Memory B cell (primary cell): Measurements from ENCODE around the gene MYPOP.

ENCODE experiments used
- ATAC-seq: fragments of 150-1000 bp; cut with Tn5 transposase; 2 replicates; pipeline ENCODE4 v1.10.0; 2021; ENCODE audit warnings: low read depth, mild to moderate bottlenecking, moderate library complexity
- DNase-seq, 2 donors: peaks; one replicate each; pipeline ENCODE4 v3.0.0; 2022; ENCODE audit warnings: low spot score in 2 of 2
- H3K27ac Mint-ChIP-seq: one replicate; pipeline ENCODE4 v1.8.0; 2022; ENCODE audit warnings: mild to moderate bottlenecking, moderate library complexity, mixed read lengths
- H3K27me3 Mint-ChIP-seq: one replicate; pipeline ENCODE4 v1.8.0; 2022; ENCODE audit warnings: mixed read lengths
- H3K36me3 Mint-ChIP-seq: one replicate; pipeline ENCODE4 v1.8.0; 2022; ENCODE audit warnings: mild to moderate bottlenecking, mixed read lengths
- H3K4me1 Mint-ChIP-seq: one replicate; pipeline ENCODE4 v1.8.0; 2022; ENCODE audit warnings: mixed read lengths
- H3K4me3 Mint-ChIP-seq: one replicate; pipeline ENCODE4 v1.8.0; 2022; ENCODE audit warnings: mild to moderate bottlenecking, moderate library complexity, mixed read lengths
- H3K9me3 Mint-ChIP-seq: one replicate; pipeline ENCODE4 v1.8.0; 2022; ENCODE audit warnings: mixed read lengths

Gene MYPOP

GRCh38 chr19:45883881-45884681 lies 18.3 kb downstream of the MYPOP start:
- Mint-ChIP-seq H3K27ac (peak overlapping the region; percentile 66), H3K27me3 (peaks cover 10% of the 10 kb centered on the region), H3K4me3 (peak overlapping the region; percentile 78), H3K9me3 (no peaks in the 10 kb centered on the region), H3K36me3 (peaks cover 8% of the 10 kb centered on the region), H3K4me1 (peaks cover 9% of the 10 kb centered on the region)
- ATAC-seq (no peak), DNase-seq (no peak)

GRCh38 chr19:45883586-45883880 lies 18.9 kb downstream of the MYPOP start:
- H3K4me1 Mint-ChIP-seq = peaks cover 12% of the 10 kb centered on the region
- H3K4me3 Mint-ChIP-seq = peak overlapping the region; percentile 78
- H3K36me3 Mint-ChIP-seq = peaks cover 9% of the 10 kb centered on the region
- H3K9me3 Mint-ChIP-seq = no peaks in the 10 kb centered on the region
- ATAC-seq (no peak), DNase-seq (no peak)
- peaks cover 14% of the 10 kb centered on the region for H3K27me3 Mint-ChIP-seq
- peak overlapping the region; percentile 66 for H3K27ac Mint-ChIP-seq

GRCh38 chr19:45882652-45883585 lies 19.5 kb downstream of the MYPOP start:
- H3K36me3 Mint-ChIP-seq = peaks cover 10% of the 10 kb centered on the region
- H3K27me3 Mint-ChIP-seq = peaks cover 18% of the 10 kb centered on the region
- peak overlapping the region; percentile 66 for H3K27ac Mint-ChIP-seq
- peak; percentile 28 for ATAC-seq
- H3K4me1 Mint-ChIP-seq = peaks cover 14% of the 10 kb centered on the region
- no peaks in the 10 kb centered on the region for H3K9me3 Mint-ChIP-seq
- DNase-seq = peak; percentile 84 to 90
- H3K4me3 Mint-ChIP-seq = peak overlapping the region; percentile 78

GRCh38 chr19:45881909-45882528 lies 20.4 kb downstream of the MYPOP start:
- no peak for ATAC-seq
- Mint-ChIP-seq H3K27ac (no peak overlapping the region), H3K9me3 (no peaks in the 10 kb centered on the region), H3K4me1 (peaks cover 14% of the 10 kb centered on the region), H3K27me3 (peaks cover 24% of the 10 kb centered on the region), H3K4me3 (peak overlapping the region; percentile 19), H3K36me3 (peaks cover 10% of the 10 kb centered on the region)
- no peak for DNase-seq

- Mint-ChIP-seq H3K36me3 (peaks cover 10% of the 10 kb centered on the region), H3K27me3 (peaks cover 25% of the 10 kb centered on the region), H3K27ac (no peak overlapping the region), H3K9me3 (no peaks in the 10 kb centered on the region), H3K4me1 (peaks cover 16% of the 10 kb centered on the region), H3K4me3 (no peak overlapping the region)
- ATAC-seq = no peak
- DNase-seq = no peak
These were observed 21.1 kb downstream of the MYPOP start for GRCh38 chr19:45881082-45881908.

- Mint-ChIP-seq H3K9me3 (no peaks in the 10 kb centered on the region), H3K27ac (no peak overlapping the region), H3K4me1 (peaks cover 15% of the 10 kb centered on the region)
These were observed 22.4 kb downstream of the MYPOP start for GRCh38 chr19:45879971-45880370.

GRCh38 chr19:45879055-45879454 lies 23.4 kb downstream of the MYPOP start:
- no peak for ATAC-seq
- Mint-ChIP-seq H3K4me1 (peaks cover 15% of the 10 kb centered on the region), H3K27ac (no peak overlapping the region), H3K27me3 (peaks cover 38% of the 10 kb centered on the region), H3K4me3 (no peak overlapping the region), H3K9me3 (no peaks in the 10 kb centered on the region), H3K36me3 (peaks cover 10% of the 10 kb centered on the region)
- no peak for DNase-seq

More at GRCh38 chr19:45879971-45880370, 22.4 kb downstream of the MYPOP start:
- DNase-seq = no peak
- H3K36me3 Mint-ChIP-seq = peaks cover 10% of the 10 kb centered on the region
- H3K27me3 Mint-ChIP-seq = peaks cover 34% of the 10 kb centered on the region
- no peak for ATAC-seq
- H3K4me3 Mint-ChIP-seq = no peak overlapping the region

- no peak overlapping the region for H3K27ac Mint-ChIP-seq
- peaks cover 40% of the 10 kb centered on the region for H3K27me3 Mint-ChIP-seq
- ATAC-seq (no peak), DNase-seq (no peak)
- H3K36me3 Mint-ChIP-seq = peaks cover 7% of the 10 kb centered on the region
- H3K9me3 Mint-ChIP-seq = no peaks in the 10 kb centered on the region
- H3K4me3 Mint-ChIP-seq = no peak overlapping the region
- peaks cover 12% of the 10 kb centered on the region for H3K4me1 Mint-ChIP-seq
These were observed 24.2 kb downstream of the MYPOP start for GRCh38 chr19:45878043-45878794.

- DNase-seq (no peak), ATAC-seq (peak; percentile 34)
- Mint-ChIP-seq H3K27me3 (peaks cover 40% of the 10 kb centered on the region), H3K9me3 (no peaks in the 10 kb centered on the region), H3K4me1 (peaks cover 10% of the 10 kb centered on the region), H3K36me3 (peaks cover 4% of the 10 kb centered on the region), H3K4me3 (no peak overlapping the region), H3K27ac (no peak overlapping the region)
These were observed 25.8 kb downstream of the MYPOP start for GRCh38 chr19:45876411-45877197.

- Mint-ChIP-seq H3K36me3 (peaks cover 2% of the 10 kb centered on the region), H3K27me3 (peaks cover 37% of the 10 kb centered on the region), H3K9me3 (no peaks in the 10 kb centered on the region), H3K4me1 (peaks cover 10% of the 10 kb centered on the region), H3K4me3 (no peak overlapping the region), H3K27ac (no peak overlapping the region)
- DNase-seq = no peak
- peak; percentile 76 for ATAC-seq
These were observed 26.3 kb downstream of the MYPOP start for GRCh38 chr19:45876161-45876410.

GRCh38 chr19:45874620-45874966 lies 27.8 kb downstream of the MYPOP start:
- ATAC-seq (no peak), DNase-seq (no peak)
- peaks cover 33% of the 10 kb centered on the region for H3K27me3 Mint-ChIP-seq
- no peak overlapping the region for H3K4me3 Mint-ChIP-seq
- no peak overlapping the region for H3K27ac Mint-ChIP-seq
- H3K9me3 Mint-ChIP-seq = no peaks in the 10 kb centered on the region
- H3K36me3 Mint-ChIP-seq = peaks cover 2% of the 10 kb centered on the region
- H3K4me1 Mint-ChIP-seq = peaks cover 10% of the 10 kb centered on the region

GRCh38 chr19:45873219-45873772 lies 29.1 kb downstream of the MYPOP start:
- H3K27ac Mint-ChIP-seq = no peak overlapping the region
- H3K27me3 Mint-ChIP-seq = peaks cover 26% of the 10 kb centered on the region
- H3K9me3 Mint-ChIP-seq = no peaks in the 10 kb centered on the region
- ATAC-seq (no peak), DNase-seq (no peak)
- H3K4me1 Mint-ChIP-seq = peaks cover 4% of the 10 kb centered on the region
- H3K36me3 Mint-ChIP-seq = no peaks in the 10 kb centered on the region
- no peak overlapping the region for H3K4me3 Mint-ChIP-seq
